Measurements from ENCODE around the gene ECD. TPM values are rescaled to one million over a fixed set of nuclear protein-coding genes. Genes with fewer than 3 reads are reported as not detected.

Gene ECD
- total RNA-seq, 1 donor from 2014 or later = 29.3 TPM

DNA sequence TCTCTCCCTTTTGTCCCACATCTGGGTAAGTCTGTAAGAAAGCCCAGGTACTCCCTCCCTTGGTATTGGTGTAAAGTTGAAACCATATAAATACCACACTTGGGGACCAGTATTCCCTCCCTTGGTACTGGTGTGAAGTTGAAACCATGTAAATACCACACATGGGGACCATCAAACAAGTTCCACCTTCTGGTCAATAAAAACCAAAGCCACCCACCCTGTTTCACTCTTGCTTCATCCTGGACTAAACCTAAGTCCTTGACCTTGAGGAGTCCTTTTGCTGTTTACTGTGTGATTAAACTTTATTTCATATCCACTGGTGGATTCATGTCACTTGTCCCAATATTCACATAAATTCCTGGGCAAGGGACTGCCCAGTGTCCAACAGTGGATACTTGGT is 79.5 kb downstream of the ECD start:
- DNase-seq (ENCODE audit: low read depth, low spot score) = no peak
- peaks cover 20% of the 10 kb centered on the region for H3K4me1 Mint-ChIP-seq
- H3K4me3 Mint-ChIP-seq = no peak overlapping the region
- H3K36me3 Mint-ChIP-seq (ENCODE audit: low read depth) = peaks cover 3% of the 10 kb centered on the region
- TF ChIP-seq, protein P1, sequence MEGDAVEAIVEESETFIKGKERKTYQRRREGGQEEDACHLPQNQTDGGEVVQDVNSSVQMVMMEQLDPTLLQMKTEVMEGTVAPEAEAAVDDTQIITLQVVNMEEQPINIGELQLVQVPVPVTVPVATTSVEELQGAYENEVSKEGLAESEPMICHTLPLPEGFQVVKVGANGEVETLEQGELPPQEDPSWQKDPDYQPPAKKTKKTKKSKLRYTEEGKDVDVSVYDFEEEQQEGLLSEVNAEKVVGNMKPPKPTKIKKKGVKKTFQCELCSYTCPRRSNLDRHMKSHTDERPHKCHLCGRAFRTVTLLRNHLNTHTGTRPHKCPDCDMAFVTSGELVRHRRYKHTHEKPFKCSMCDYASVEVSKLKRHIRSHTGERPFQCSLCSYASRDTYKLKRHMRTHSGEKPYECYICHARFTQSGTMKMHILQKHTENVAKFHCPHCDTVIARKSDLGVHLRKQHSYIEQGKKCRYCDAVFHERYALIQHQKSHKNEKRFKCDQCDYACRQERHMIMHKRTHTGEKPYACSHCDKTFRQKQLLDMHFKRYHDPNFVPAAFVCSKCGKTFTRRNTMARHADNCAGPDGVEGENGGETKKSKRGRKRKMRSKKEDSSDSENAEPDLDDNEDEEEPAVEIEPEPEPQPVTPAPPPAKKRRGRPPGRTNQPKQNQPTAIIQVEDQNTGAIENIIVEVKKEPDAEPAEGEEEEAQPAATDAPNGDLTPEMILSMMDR (conservative IDR thresholded peaks at IDR 0.05) = no peak
- no peaks in the 10 kb centered on the region for H3K27me3 Mint-ChIP-seq (ENCODE audit: low read depth)
- no peaks in the 10 kb centered on the region for H3K9me3 Mint-ChIP-seq
- H3K27ac Mint-ChIP-seq (ENCODE audit: unreplicated experiment) = no peak overlapping the region

DNA sequence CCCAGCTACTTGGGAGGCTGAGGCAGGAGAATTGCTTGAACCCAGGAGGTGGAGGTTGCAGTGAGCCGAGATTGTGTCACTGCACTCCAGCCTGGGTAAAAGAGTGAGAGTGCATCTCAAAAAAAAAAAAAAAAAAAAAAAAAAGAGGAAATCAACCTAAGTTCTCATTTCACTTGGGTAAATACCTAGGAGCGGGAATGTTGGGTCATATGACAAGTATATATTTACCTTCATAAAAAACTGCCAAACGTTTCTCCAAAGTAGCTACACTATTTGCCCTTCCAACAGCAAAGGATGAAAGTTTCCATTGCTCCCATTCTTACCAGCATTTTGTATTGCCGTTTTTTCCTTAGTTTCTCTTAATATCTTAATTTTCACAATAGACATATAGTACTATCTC is 81.0 kb downstream of the ECD start:
- no peaks in the 10 kb centered on the region for H3K27me3 Mint-ChIP-seq (ENCODE audit: low read depth)
- peaks cover 1% of the 10 kb centered on the region for H3K36me3 Mint-ChIP-seq (ENCODE audit: low read depth)
- DNase-seq (ENCODE audit: low read depth, low spot score) = no peak
- no peak overlapping the region for H3K4me3 Mint-ChIP-seq
- TF ChIP-seq, protein P1 (conservative IDR thresholded peaks at IDR 0.05) = no peak
- peaks cover 21% of the 10 kb centered on the region for H3K4me1 Mint-ChIP-seq
- no peak overlapping the region for H3K27ac Mint-ChIP-seq (ENCODE audit: unreplicated experiment)
- no peaks in the 10 kb centered on the region for H3K9me3 Mint-ChIP-seq

DNA sequence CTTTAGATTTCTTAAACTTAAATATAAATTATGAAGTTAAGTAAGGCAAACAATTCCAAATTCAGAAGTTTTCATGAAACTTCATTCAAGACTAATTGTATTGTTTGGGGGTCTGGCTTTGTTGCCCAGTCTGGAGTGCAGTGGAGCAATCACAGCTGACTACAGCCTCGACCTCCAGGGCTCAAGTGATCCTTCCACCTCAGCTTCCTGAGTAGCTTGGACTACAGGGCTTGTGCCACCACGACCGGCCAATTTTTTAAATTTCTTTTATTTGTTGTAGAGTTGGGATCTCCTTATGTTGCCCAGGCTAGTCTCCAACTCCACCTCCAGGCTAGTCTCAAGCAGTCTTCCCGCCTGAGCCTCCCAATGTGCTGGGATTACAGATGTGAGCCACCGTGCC is 83.6 kb downstream of the ECD start:
- Mint-ChIP-seq H3K4me3 (no peak overlapping the region), H3K36me3 (ENCODE audit: low read depth) (no peaks in the 10 kb centered on the region), H3K9me3 (no peaks in the 10 kb centered on the region), H3K27me3 (ENCODE audit: low read depth) (no peaks in the 10 kb centered on the region), H3K27ac (ENCODE audit: unreplicated experiment) (no peak overlapping the region), H3K4me1 (peaks cover 22% of the 10 kb centered on the region)
- no peak for DNase-seq (ENCODE audit: low read depth, low spot score)
- TF ChIP-seq, protein P1 (conservative IDR thresholded peaks at IDR 0.05) = no peak

Other genes starting within 250 kb of the ECD start
- gene PLA2G12B, start 213.2 kb downstream of the ECD start, total RNA-seq = not detected in 2 replicates
- 32.2 and 36.0 TPM in 2 replicates for gene P4HA1, start 71.1 kb downstream of the ECD start, total RNA-seq
- gene NUDT13, start 57.6 kb downstream of the ECD start, total RNA-seq = 3.4 and 4.6 TPM in 2 replicates
- 26.8 and 27.2 TPM in 2 replicates for gene FAM149B1, start 111 bp upstream of the ECD start, total RNA-seq
- gene DNAJC9, start 79.2 kb upstream of the ECD start, total RNA-seq = 73.9 and 74.8 TPM in 2 replicates
- 105 and 106 TPM in 2 replicates for gene MRPS16, start 84.6 kb upstream of the ECD start, total RNA-seq
- gene CFAP70, start 190.9 kb upstream of the ECD start, total RNA-seq = 0.65 and 0.84 TPM in 2 replicates
- gene ANXA7, start 246.1 kb upstream of the ECD start, total RNA-seq = 48.1 and 48.8 TPM in 2 replicates

Measured in neural crest cell (in vitro differentiated cells).